ENCODE results near the gene PNPLA6. TPM values are rescaled to one million over a fixed set of nuclear protein-coding genes. Genes with fewer than 3 reads are reported as not detected.
A peak's percentile ranks its signal among the peaks of the same experiment; 100 is the strongest.

PNPLA6 gene
- total and polyA plus RNA-seq, 7 experiments from 2014 or later, result 5.3 to 157 (median 119) TPM

DNA sequence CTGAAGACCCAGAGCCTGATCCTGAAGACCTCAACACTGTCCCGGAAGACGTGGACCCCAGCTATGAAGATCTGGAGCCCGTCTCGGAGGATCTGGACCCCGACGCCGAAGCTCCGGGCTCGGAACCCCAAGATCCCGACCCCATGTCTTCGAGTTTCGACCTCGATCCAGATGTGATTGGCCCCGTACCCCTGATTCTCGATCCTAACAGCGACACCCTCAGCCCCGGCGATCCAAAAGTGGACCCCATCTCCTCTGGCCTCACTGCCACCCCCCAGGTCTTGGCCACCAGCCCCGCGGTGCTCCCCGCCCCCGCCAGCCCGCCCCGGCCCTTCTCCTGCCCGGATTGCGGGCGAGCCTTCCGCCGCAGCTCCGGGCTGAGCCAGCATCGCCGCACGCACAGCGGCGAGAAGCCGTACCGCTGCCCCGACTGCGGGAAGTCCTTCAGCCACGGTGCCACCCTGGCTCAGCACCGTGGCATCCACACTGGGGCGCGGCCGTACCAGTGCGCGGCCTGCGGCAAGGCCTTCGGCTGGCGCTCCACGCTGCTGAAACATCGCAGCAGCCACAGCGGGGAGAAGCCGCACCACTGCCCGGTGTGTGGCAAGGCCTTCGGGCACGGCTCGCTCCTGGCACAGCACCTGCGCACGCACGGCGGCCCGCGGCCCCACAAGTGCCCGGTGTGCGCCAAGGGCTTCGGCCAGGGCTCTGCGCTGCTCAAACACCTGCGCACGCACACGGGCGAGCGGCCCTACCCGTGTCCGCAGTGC, 16.0 kb upstream of the PNPLA6 start:
- Histone ChIP-seq H3K27ac (ENCODE audit: low read depth, low read length) (no peak overlapping the region), H3K4me3 (ENCODE audit: low read length) (no peak overlapping the region), H3K9me3 (ENCODE audit: control insufficient read depth in 2 of 3, low read length in 3 of 3) (no peaks in the 10 kb centered on the region), H3K4me1 (ENCODE audit: control insufficient read depth in 2 of 2, insufficient read depth in 2 of 2, low read length in 2 of 2) (peaks cover 14 to 19% of the 10 kb centered on the region in 2 donors), H3K36me3 (ENCODE audit: control insufficient read depth in 2 of 3, insufficient read depth in 3 of 3, low read length in 3 of 3) (peaks cover 0 to under 1% (median 0%) of the 10 kb centered on the region in 3 experiments), H3K27me3 (ENCODE audit: control insufficient read depth in 2 of 2, insufficient read depth in 2 of 2, low read length in 2 of 2) (no peaks in the 10 kb centered on the region)
- no peak overlapping the region for H3K4me3 Mint-ChIP-seq
- H3K36me3 Mint-ChIP-seq, result peaks cover 0 to 4% (median 0%) of the 10 kb centered on the region in 5 donors
- H3K4me1 Mint-ChIP-seq, result peaks cover 18 to 36% (median 30%) of the 10 kb centered on the region in 7 donors
- ChIA-PET CTCF (interaction anchor here (0.7 kb wide), 1 partner anchor 22 kb away, joined by 3 read pairs; a partner anchor contains a TSS), POLR2A (interaction anchor here (0.6 to 5.2 kb wide), 3 partner anchors 13 to 233 kb away, joined by 3 to 78 read pairs (median 4); partner anchors contain the start of gene PNPLA6)
- ATAC-seq (no peak), DNase-seq (no peak)
- peak overlapping the region in 1 of 9 donors; percentile 31 for H3K27ac Mint-ChIP-seq
- peaks cover 0 to 2% (median 0%) of the 10 kb centered on the region in 11 donors for H3K9me3 Mint-ChIP-seq
- H3K27me3 Mint-ChIP-seq, result peaks cover 0 to 35% (median 9%) of the 10 kb centered on the region in 5 donors
- intact Hi-C loops (cut with micrococcal nuclease), result no loop called here

DNA sequence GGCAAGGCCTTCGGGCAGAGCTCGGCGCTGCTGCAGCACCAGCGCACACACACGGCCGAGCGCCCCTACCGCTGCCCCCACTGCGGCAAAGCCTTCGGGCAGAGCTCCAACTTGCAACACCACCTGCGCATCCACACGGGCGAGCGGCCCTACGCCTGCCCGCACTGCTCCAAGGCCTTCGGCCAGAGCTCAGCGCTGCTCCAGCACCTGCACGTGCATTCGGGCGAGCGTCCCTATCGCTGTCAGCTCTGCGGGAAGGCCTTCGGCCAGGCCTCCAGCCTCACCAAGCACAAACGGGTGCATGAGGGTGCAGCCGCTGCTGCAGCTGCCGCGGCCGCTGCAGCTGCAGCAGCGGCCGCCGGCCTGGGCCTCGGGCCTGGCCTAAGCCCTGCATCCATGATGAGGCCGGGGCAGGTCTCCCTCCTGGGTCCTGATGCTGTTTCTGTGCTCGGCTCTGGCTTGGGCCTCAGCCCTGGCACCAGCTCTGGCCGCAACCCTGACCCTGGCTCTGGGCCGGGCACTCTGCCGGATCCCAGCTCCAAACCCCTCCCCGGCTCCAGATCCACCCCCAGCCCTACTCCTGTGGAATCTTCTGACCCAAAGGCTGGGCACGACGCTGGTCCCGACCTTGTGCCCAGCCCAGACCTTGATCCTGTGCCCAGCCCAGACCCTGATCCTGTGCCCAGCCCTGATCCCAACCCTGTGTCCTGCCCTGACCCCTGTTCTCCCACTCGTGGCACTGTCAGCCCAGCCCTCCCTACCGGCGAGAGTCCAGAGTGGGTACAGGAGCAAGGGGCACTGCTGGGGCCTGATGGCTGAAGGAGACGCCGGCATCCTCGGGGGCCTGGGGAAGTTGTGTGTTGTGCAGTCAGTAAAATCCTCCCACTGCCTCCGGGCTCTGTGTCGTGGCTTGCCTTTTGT, 15.1 kb upstream of the PNPLA6 start:
- Histone ChIP-seq H3K4me1 (ENCODE audit: control insufficient read depth in 2 of 2, insufficient read depth in 2 of 2, low read length in 2 of 2) (peaks cover 14 to 19% of the 10 kb centered on the region in 2 donors), H3K27ac (ENCODE audit: low read depth, low read length) (no peak overlapping the region), H3K27me3 (ENCODE audit: control insufficient read depth in 2 of 2, insufficient read depth in 2 of 2, low read length in 2 of 2) (no peaks in the 10 kb centered on the region), H3K36me3 (ENCODE audit: control insufficient read depth in 2 of 3, insufficient read depth in 3 of 3, low read length in 3 of 3) (peaks cover 0 to 6% (median 0%) of the 10 kb centered on the region in 3 experiments), H3K9me3 (ENCODE audit: control insufficient read depth in 2 of 3, low read length in 3 of 3) (no peaks in the 10 kb centered on the region), H3K4me3 (ENCODE audit: low read length) (no peak overlapping the region)
- ATAC-seq (no peak), DNase-seq (no peak)
- peaks cover 0 to 3% (median 0%) of the 10 kb centered on the region in 5 donors for H3K36me3 Mint-ChIP-seq
- H3K4me1 Mint-ChIP-seq, result peaks cover 18 to 35% (median 28%) of the 10 kb centered on the region in 7 donors
- H3K27ac Mint-ChIP-seq, result no peak overlapping the region
- intact Hi-C loops (cut with micrococcal nuclease), result no loop called here
- CTCF ChIA-PET, result no interaction called here
- H3K27me3 Mint-ChIP-seq, result peaks cover 0 to 26% (median 4%) of the 10 kb centered on the region in 5 donors
- peaks cover 0 to 2% (median 0%) of the 10 kb centered on the region in 11 donors for H3K9me3 Mint-ChIP-seq
- POLR2A ChIA-PET, result interaction anchor here (0.6 to 5.2 kb wide), 4 partner anchors 13 to 382 kb away, joined by 3 to 78 read pairs (median 4); partner anchors contain the start of gene PNPLA6
- no peak overlapping the region for H3K4me3 Mint-ChIP-seq

DNA sequence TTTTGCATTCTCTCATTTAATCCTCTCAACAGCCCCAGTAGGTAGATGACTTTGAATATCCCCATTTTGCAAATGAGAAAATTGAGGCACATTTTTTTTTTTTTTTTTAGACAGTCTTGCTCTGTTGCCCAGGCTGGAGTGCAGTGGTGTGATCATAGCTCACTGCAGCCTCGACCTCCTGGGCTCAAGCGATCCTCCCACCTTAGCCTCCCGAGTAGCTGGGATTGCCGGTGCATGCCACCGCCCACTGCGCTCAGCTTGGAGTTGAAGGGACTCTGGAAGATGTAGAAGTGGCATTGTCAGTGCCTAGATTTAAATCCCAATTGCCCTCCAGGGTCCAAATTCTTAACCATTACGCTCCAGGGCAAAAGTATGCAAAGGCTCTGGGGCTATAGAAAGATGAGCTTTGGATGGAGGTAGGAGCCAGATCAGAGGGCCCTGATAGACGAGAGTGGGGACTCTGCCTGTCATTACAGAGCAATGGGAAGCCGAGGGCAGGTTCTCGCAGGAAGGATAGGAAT, 13.9 kb upstream of the PNPLA6 start:
- Histone ChIP-seq H3K9me3 (ENCODE audit: control insufficient read depth in 2 of 3, low read length in 3 of 3) (no peaks in the 10 kb centered on the region), H3K4me1 (ENCODE audit: control insufficient read depth in 2 of 2, insufficient read depth in 2 of 2, low read length in 2 of 2) (peaks cover 13 to 14% of the 10 kb centered on the region in 2 donors), H3K36me3 (ENCODE audit: control insufficient read depth in 2 of 3, insufficient read depth in 3 of 3, low read length in 3 of 3) (peaks cover 0 to 6% (median 0%) of the 10 kb centered on the region in 3 experiments), H3K27me3 (ENCODE audit: control insufficient read depth in 2 of 2, insufficient read depth in 2 of 2, low read length in 2 of 2) (no peaks in the 10 kb centered on the region), H3K4me3 (ENCODE audit: low read length) (peak overlapping the region; percentile 46), H3K27ac (ENCODE audit: low read depth, low read length) (no peak overlapping the region)
- no peaks in the 10 kb centered on the region for H3K36me3 Mint-ChIP-seq
- H3K27ac Mint-ChIP-seq, result peak overlapping the region in 8 of 9 donors; percentile 61 to 95 (median 91)
- CTCF ChIA-PET, result interaction anchor here (0.7 kb wide), 2 partner anchors 13 to 314 kb away, joined by 3 to 6 read pairs; partner anchors contain the start of gene PNPLA6
- POLR2A ChIA-PET, result interaction anchor here (0.6 to 5.2 kb wide), 6 partner anchors 12 to 1153 kb away, joined by 3 to 78 read pairs (median 4); partner anchors contain the start of genes PET100, PNPLA6 and XAB2
- H3K4me3 Mint-ChIP-seq, result peak overlapping the region; percentile 80 to 95 (median 88)
- peaks cover 0 to 21% (median 0%) of the 10 kb centered on the region in 5 donors for H3K27me3 Mint-ChIP-seq
- DNase-seq (no peak), ATAC-seq (no peak)
- peaks cover 14 to 30% (median 23%) of the 10 kb centered on the region in 7 donors for H3K4me1 Mint-ChIP-seq
- H3K9me3 Mint-ChIP-seq, result peaks cover 0 to 2% (median 0%) of the 10 kb centered on the region in 11 donors
- intact Hi-C loops (cut with micrococcal nuclease), result loop anchor here (1.0 kb wide), 3 partner anchors 13 to 126 kb away; partner anchors contain the start of gene PEX11G (in 1 of the 2)

- Mint-ChIP-seq H3K4me1 (peaks cover 14 to 23% (median 17%) of the 10 kb centered on the region in 7 donors), H3K4me3 (peak within 1 kb of the TSS; percentile 80 to 95 (median 88)), H3K36me3 (no peaks in the 10 kb centered on the region), H3K27me3 (peaks cover 0 to 14% (median 0%) of the 10 kb centered on the region in 5 donors), H3K27ac (peak within 1 kb of the TSS; percentile 10 to 95 (median 90)), H3K9me3 (peaks cover 0 to 2% (median 0%) of the 10 kb centered on the region in 11 donors)
- Histone ChIP-seq H3K27me3 (ENCODE audit: control insufficient read depth in 2 of 2, insufficient read depth in 2 of 2, low read length in 2 of 2) (no peaks in the 10 kb centered on the region), H3K9me3 (ENCODE audit: control insufficient read depth in 2 of 3, low read length in 3 of 3) (no peaks in the 10 kb centered on the region), H3K27ac (ENCODE audit: low read depth, low read length) (peak within 1 kb of the TSS; percentile 30), H3K36me3 (ENCODE audit: control insufficient read depth in 2 of 3, insufficient read depth in 3 of 3, low read length in 3 of 3) (peaks cover 0 to 6% (median 0%) of the 10 kb centered on the region in 3 experiments), H3K4me3 (ENCODE audit: low read length) (peak within 1 kb of the TSS; percentile 46), H3K4me1 (ENCODE audit: control insufficient read depth in 2 of 2, insufficient read depth in 2 of 2, low read length in 2 of 2) (peaks cover 10 to 14% of the 10 kb centered on the region in 2 donors)
- POLR2A ChIA-PET, result interaction anchor here (0.5 to 5.2 kb wide), 11 partner anchors 11 to 1153 kb away, joined by 3 to 78 read pairs (median 4); partner anchors contain the start of genes PET100, PEX11G, PNPLA6 and XAB2
- CTCF ChIA-PET, result interaction anchor here (0.7 kb wide), 2 partner anchors 13 to 313 kb away, joined by 3 to 6 read pairs; partner anchors contain the start of gene PNPLA6
- peak; percentile 98 for ATAC-seq
- peak; percentile 97 to 100 (median 99) for DNase-seq
- intact Hi-C loops (cut with micrococcal nuclease), result loop anchor here (1.0 kb wide), 3 partner anchors 12 to 127 kb away; partner anchors contain the start of gene PEX11G (in 1 of the 2)
Measured at GRCh38 chr19:7522072-7522922, 13.2 kb upstream of the PNPLA6 start, which contains the start of gene MCOLN1. Gene MCOLN1, plus strand, starts transcription at chr19:7522624. Its CDS starts 127 bp downstream, at chr19:7522751.

DNA sequence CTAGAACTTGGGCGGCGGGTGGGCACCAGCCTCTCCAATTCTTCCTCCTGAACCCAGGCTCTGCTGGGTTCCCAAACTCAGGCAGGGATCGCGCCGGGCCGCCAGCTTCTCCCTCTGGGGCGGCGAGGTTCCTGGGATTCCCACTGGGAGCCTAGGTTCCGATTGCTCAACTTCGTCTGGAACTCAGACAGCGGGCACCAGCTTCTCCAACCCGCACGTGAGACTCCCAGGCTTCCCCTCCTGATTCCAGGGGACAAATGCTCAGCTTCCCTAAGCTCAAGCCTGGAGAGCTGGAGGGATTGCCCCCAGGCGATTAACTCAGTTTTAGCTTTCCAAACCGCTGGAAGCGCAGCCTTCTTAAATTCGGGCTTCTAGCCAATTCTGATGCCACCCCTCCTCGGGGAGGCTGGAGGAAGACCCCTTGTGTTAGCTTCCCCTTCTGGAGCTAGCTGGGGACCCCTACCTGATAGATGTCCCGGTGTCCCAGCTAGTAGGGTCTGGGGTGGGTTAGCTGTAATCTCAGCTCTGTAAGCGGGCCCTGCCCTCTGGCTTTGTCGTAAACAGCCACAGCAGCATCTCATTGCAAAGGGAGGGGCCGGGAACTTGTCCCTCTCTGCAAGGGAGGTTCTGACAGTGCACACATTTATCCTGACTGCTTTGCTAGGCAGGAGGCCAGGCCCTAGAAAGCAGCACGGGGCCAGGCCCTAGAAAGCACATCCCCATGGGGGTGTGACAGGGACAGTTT, 12.4 kb upstream of the PNPLA6 start:
- no peaks in the 10 kb centered on the region for H3K27me3 ChIP-seq (ENCODE audit: control insufficient read depth in 2 of 2, insufficient read depth in 2 of 2, low read length in 2 of 2)
- Mint-ChIP-seq H3K4me1 (peaks cover 11 to 18% (median 15%) of the 10 kb centered on the region in 7 donors), H3K9me3 (peaks cover 0 to 2% (median 0%) of the 10 kb centered on the region in 11 donors), H3K27me3 (peaks cover 0 to 6% (median 0%) of the 10 kb centered on the region in 5 donors), H3K36me3 (no peaks in the 10 kb centered on the region), H3K27ac (peak overlapping the region in 5 of 9 donors; percentile 8 to 61 (median 19)), H3K4me3 (peak overlapping the region; percentile 66 to 95 (median 79))
- H3K9me3 ChIP-seq (ENCODE audit: control insufficient read depth in 2 of 3, low read length in 3 of 3), result no peaks in the 10 kb centered on the region
- intact Hi-C loops (cut with micrococcal nuclease), result loop anchor here (1.0 kb wide), 3 partner anchors 11 to 128 kb away; partner anchors contain the start of gene PEX11G (in 1 of the 2)
- no peak for ATAC-seq
- no peak for DNase-seq
- peak overlapping the region; percentile 30 for H3K27ac ChIP-seq (ENCODE audit: low read depth, low read length)
- CTCF ChIA-PET, result interaction anchor here (1.3 kb wide), 1 partner anchor 45 kb away, joined by 9 read pairs; no protein-coding TSS in a partner anchor
- POLR2A ChIA-PET, result interaction anchor here (0.5 to 5.2 kb wide), 10 partner anchors 11 to 1008 kb away, joined by 3 to 78 read pairs (median 4); partner anchors contain the start of genes PET100, PEX11G, PNPLA6 and XAB2
- H3K4me3 ChIP-seq (ENCODE audit: low read length), result peak overlapping the region; percentile 46
- H3K4me1 ChIP-seq (ENCODE audit: control insufficient read depth in 2 of 2, insufficient read depth in 2 of 2, low read length in 2 of 2), result peaks cover 10 to 14% of the 10 kb centered on the region in 2 donors
- peaks cover 0 to 13% (median 0%) of the 10 kb centered on the region in 3 experiments for H3K36me3 ChIP-seq (ENCODE audit: control insufficient read depth in 2 of 3, insufficient read depth in 3 of 3, low read length in 3 of 3)

All from naive thymus-derived CD4-positive, alpha-beta T cell (primary cell).